ENCODE data around the gene BAZ1B. TPM values are rescaled to one million over a fixed set of nuclear protein-coding genes. Genes with fewer than 3 reads are reported as not detected.
A peak's percentile ranks its signal among the peaks of the same experiment; 100 is the strongest.
"Not testable (repeated sequence)": the region's sequence is repeated elsewhere in the genome, so short reads cannot be mapped to it uniquely, and the experiment has no call there.

The BAZ1B gene
- total RNA-seq, 1 donor from 2014 or later = 80.7 TPM

GRCh38 chr7:73432676-73433075, 89.4 kb downstream of the BAZ1B start:
- Mint-ChIP-seq H3K9me3 (ENCODE audit: unreplicated experiment) (no peaks in the 10 kb centered on the region), H3K36me3 (ENCODE audit: unreplicated experiment) (no peaks in the 10 kb centered on the region), H3K4me1 (ENCODE audit: unreplicated experiment) (peaks cover 21% of the 10 kb centered on the region), H3K4me3 (ENCODE audit: unreplicated experiment) (peak overlapping the region; percentile 48), H3K27ac (ENCODE audit: unreplicated experiment) (no peak overlapping the region), H3K27me3 (ENCODE audit: unreplicated experiment) (no peaks in the 10 kb centered on the region)
- TF ChIP-seq, protein P1, sequence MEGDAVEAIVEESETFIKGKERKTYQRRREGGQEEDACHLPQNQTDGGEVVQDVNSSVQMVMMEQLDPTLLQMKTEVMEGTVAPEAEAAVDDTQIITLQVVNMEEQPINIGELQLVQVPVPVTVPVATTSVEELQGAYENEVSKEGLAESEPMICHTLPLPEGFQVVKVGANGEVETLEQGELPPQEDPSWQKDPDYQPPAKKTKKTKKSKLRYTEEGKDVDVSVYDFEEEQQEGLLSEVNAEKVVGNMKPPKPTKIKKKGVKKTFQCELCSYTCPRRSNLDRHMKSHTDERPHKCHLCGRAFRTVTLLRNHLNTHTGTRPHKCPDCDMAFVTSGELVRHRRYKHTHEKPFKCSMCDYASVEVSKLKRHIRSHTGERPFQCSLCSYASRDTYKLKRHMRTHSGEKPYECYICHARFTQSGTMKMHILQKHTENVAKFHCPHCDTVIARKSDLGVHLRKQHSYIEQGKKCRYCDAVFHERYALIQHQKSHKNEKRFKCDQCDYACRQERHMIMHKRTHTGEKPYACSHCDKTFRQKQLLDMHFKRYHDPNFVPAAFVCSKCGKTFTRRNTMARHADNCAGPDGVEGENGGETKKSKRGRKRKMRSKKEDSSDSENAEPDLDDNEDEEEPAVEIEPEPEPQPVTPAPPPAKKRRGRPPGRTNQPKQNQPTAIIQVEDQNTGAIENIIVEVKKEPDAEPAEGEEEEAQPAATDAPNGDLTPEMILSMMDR (IDR thresholded peaks at IDR 0.05) = no peak
- no peak for DNase-seq (ENCODE audit: extremely low spot score, unreplicated experiment)

- peaks cover 13% of the 10 kb centered on the region for H3K4me1 Mint-ChIP-seq (ENCODE audit: unreplicated experiment)
- no peaks in the 10 kb centered on the region for H3K27me3 Mint-ChIP-seq (ENCODE audit: unreplicated experiment)
- no peaks in the 10 kb centered on the region for H3K36me3 Mint-ChIP-seq (ENCODE audit: unreplicated experiment)
- DNase-seq (ENCODE audit: extremely low spot score, unreplicated experiment) = no peak
- no peak overlapping the region for H3K27ac Mint-ChIP-seq (ENCODE audit: unreplicated experiment)
- TF ChIP-seq, protein P1 (IDR thresholded peaks at IDR 0.05) = no peak
- no peak overlapping the region for H3K4me3 Mint-ChIP-seq (ENCODE audit: unreplicated experiment)
- no peaks in the 10 kb centered on the region for H3K9me3 Mint-ChIP-seq (ENCODE audit: unreplicated experiment)
These were observed 90.9 kb downstream of the BAZ1B start for GRCh38 chr7:73431041-73431835.

GRCh38 chr7:73430540-73430939, 91.6 kb downstream of the BAZ1B start:
- not testable (repeated sequence) for H3K27me3 Mint-ChIP-seq (ENCODE audit: unreplicated experiment); H3K36me3 Mint-ChIP-seq (ENCODE audit: unreplicated experiment); H3K9me3 Mint-ChIP-seq (ENCODE audit: unreplicated experiment); H3K27ac Mint-ChIP-seq (ENCODE audit: unreplicated experiment); DNase-seq (ENCODE audit: extremely low spot score, unreplicated experiment); H3K4me1 Mint-ChIP-seq (ENCODE audit: unreplicated experiment); H3K4me3 Mint-ChIP-seq (ENCODE audit: unreplicated experiment)

GRCh38 chr7:73429622-73430505, 92.2 kb downstream of the BAZ1B start:
- Mint-ChIP-seq H3K4me3 (ENCODE audit: unreplicated experiment) (no peak overlapping the region), H3K27ac (ENCODE audit: unreplicated experiment) (no peak overlapping the region), H3K4me1 (ENCODE audit: unreplicated experiment) (peaks cover 9% of the 10 kb centered on the region), H3K27me3 (ENCODE audit: unreplicated experiment) (no peaks in the 10 kb centered on the region), H3K36me3 (ENCODE audit: unreplicated experiment) (no peaks in the 10 kb centered on the region), H3K9me3 (ENCODE audit: unreplicated experiment) (no peaks in the 10 kb centered on the region)
- TF ChIP-seq, protein P1 (IDR thresholded peaks at IDR 0.05) = no peak
- DNase-seq (ENCODE audit: extremely low spot score, unreplicated experiment) = no peak

GRCh38 chr7:73429215-73429614, 92.9 kb downstream of the BAZ1B start:
- H3K9me3 Mint-ChIP-seq (ENCODE audit: unreplicated experiment) = no peaks in the 10 kb centered on the region
- peaks cover 12% of the 10 kb centered on the region for H3K4me1 Mint-ChIP-seq (ENCODE audit: unreplicated experiment)
- H3K27ac Mint-ChIP-seq (ENCODE audit: unreplicated experiment) = no peak overlapping the region
- no peaks in the 10 kb centered on the region for H3K27me3 Mint-ChIP-seq (ENCODE audit: unreplicated experiment)
- no peak for DNase-seq (ENCODE audit: extremely low spot score, unreplicated experiment)
- no peak overlapping the region for H3K4me3 Mint-ChIP-seq (ENCODE audit: unreplicated experiment)
- H3K36me3 Mint-ChIP-seq (ENCODE audit: unreplicated experiment) = no peaks in the 10 kb centered on the region
- TF ChIP-seq, protein P1 (IDR thresholded peaks at IDR 0.05) = no peak

Data from osteocyte (in vitro differentiated cells).